Right lobe of liver (tissue), 4 donors: Measurements from ENCODE around the gene CROT.

ENCODE experiments used
- POLR2A ChIP-seq: fragments of 450-650 bp; IDR thresholded peaks from one replicate; pipeline ENCODE4 v1.6.1; 2017; ENCODE audit warnings: antibody characterized with exemption, mild to moderate bottlenecking
- TF ChIP-seq, protein P1 (sequence below), 4 donors: fragments of 200-600 bp in 3 of 4; fragments of 450-650 bp in 1 of 4; IDR thresholded peaks; one replicate each; pipeline versions ENCODE4 v1.5.1 to v1.8.0; 2016 to 2022; ENCODE audit warnings: antibody characterized with exemption in 4 of 4, mild to moderate bottlenecking in 2 of 4
- donor health status: DM: no; HTN: no; CAD: no.
- donor health status: DM: no; HTN: no; CAD: no.
- donor health status: DM: no; HTN: yes; CAD: no.

- TF ChIP-seq, protein P1, sequence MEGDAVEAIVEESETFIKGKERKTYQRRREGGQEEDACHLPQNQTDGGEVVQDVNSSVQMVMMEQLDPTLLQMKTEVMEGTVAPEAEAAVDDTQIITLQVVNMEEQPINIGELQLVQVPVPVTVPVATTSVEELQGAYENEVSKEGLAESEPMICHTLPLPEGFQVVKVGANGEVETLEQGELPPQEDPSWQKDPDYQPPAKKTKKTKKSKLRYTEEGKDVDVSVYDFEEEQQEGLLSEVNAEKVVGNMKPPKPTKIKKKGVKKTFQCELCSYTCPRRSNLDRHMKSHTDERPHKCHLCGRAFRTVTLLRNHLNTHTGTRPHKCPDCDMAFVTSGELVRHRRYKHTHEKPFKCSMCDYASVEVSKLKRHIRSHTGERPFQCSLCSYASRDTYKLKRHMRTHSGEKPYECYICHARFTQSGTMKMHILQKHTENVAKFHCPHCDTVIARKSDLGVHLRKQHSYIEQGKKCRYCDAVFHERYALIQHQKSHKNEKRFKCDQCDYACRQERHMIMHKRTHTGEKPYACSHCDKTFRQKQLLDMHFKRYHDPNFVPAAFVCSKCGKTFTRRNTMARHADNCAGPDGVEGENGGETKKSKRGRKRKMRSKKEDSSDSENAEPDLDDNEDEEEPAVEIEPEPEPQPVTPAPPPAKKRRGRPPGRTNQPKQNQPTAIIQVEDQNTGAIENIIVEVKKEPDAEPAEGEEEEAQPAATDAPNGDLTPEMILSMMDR (IDR thresholded peaks at IDR 0.05): no peak
- TF ChIP-seq POLR2A: no peak
Observed at GRCh38 chr7:87359366-87359765, 13.9 kb downstream of the CROT start.
